NCI-H1092 (cell line): Measurements from ENCODE around the gene ANKRD60.

ENCODE experiments used
- DNase-seq: peaks from one replicate; lab custom pipeline; 2025; lab: John Stamatoyannopoulos, UW

The ANKRD60 gene

GRCh38 chr20:58244517-58245030, 16.1 kb upstream of the ANKRD60 start:
- no peak for DNase-seq

GRCh38 chr20:58243653-58244410, 15.4 kb upstream of the ANKRD60 start:
- DNase-seq = no peak

- DNase-seq = no peak
These were observed 14.4 kb upstream of the ANKRD60 start for GRCh38 chr20:58242824-58243223.

- DNase-seq = no peak
These were observed 13.5 kb upstream of the ANKRD60 start for GRCh38 chr20:58241766-58242465.

GRCh38 chr20:58240471-58240870, 12.0 kb upstream of the ANKRD60 start:
- DNase-seq = no peak

- no peak for DNase-seq
These were observed 10.8 kb upstream of the ANKRD60 start for GRCh38 chr20:58239216-58239615.

GRCh38 chr20:58238490-58238889, 10.0 kb upstream of the ANKRD60 start:
- no peak for DNase-seq

- DNase-seq = no peak
These were observed 9.1 kb upstream of the ANKRD60 start for GRCh38 chr20:58237318-58238132.

- peak; percentile 33 for DNase-seq
These were observed 8.3 kb upstream of the ANKRD60 start for GRCh38 chr20:58236612-58237317.

GRCh38 chr20:58235010-58235409, 6.6 kb upstream of the ANKRD60 start:
- DNase-seq = no peak

- DNase-seq = no peak
These were observed 5.6 kb upstream of the ANKRD60 start for GRCh38 chr20:58233881-58234528.

- DNase-seq = no peak
These were observed 4.9 kb upstream of the ANKRD60 start for GRCh38 chr20:58233393-58233792.

- DNase-seq = peak; percentile 41
These were observed 3.2 kb upstream of the ANKRD60 start for GRCh38 chr20:58231683-58232082.

GRCh38 chr20:58229198-58229798, 845 bp upstream of the ANKRD60 start:
- no peak for DNase-seq

- no peak for DNase-seq
These were observed 360 bp downstream of the ANKRD60 start for GRCh38 chr20:58228103-58228483.

- DNase-seq = no peak
These were observed 906 bp downstream of the ANKRD60 start for GRCh38 chr20:58227391-58228102.

GRCh38 chr20:58225452-58226200, 2.8 kb downstream of the ANKRD60 start:
- no peak for DNase-seq

GRCh38 chr20:58224974-58225373, 3.5 kb downstream of the ANKRD60 start:
- no peak for DNase-seq

GRCh38 chr20:58224097-58224496, 4.4 kb downstream of the ANKRD60 start:
- no peak for DNase-seq
